ENCODE data around the gene MUC2. TPM values are rescaled to one million over a fixed set of nuclear protein-coding genes. Genes with fewer than 3 reads are reported as not detected.

MUC2 gene
- total RNA-seq (not detected), polyA plus RNA-seq (not detected), total RNA-seq (not detected)

- CTCF ChIA-PET: no interaction called here
- H3K27me3 Mint-ChIP-seq: peaks cover 0 to 10% (median 0%) of the 10 kb centered on the region in 5 donors
- H3K27ac ChIP-seq (ENCODE audit: low read depth, low read length): no peak within 1 kb of the TSS
- peaks cover 0 to 3% (median 0%) of the 10 kb centered on the region in 11 donors for H3K9me3 Mint-ChIP-seq
- no peak within 1 kb of the TSS for H3K4me3 ChIP-seq (ENCODE audit: low read length)
- no peaks in the 10 kb centered on the region for H3K9me3 ChIP-seq (ENCODE audit: control insufficient read depth in 2 of 3, low read length in 3 of 3)
- POLR2A ChIA-PET: no interaction called here
- no peaks in the 10 kb centered on the region for H3K27me3 ChIP-seq (ENCODE audit: control insufficient read depth in 2 of 2, insufficient read depth in 2 of 2, low read length in 2 of 2)
- H3K36me3 ChIP-seq (ENCODE audit: control insufficient read depth in 2 of 3, insufficient read depth in 3 of 3, low read length in 3 of 3): no peaks in the 10 kb centered on the region
- intact Hi-C loops (cut with micrococcal nuclease): no loop called here
- ATAC-seq: no peak
- no peak within 1 kb of the TSS for H3K27ac Mint-ChIP-seq
- H3K4me1 ChIP-seq (ENCODE audit: control insufficient read depth in 2 of 2, insufficient read depth in 2 of 2, low read length in 2 of 2): no peaks in the 10 kb centered on the region
- peak in 2 of 9 donors; percentile 4 to 19 for DNase-seq
- H3K36me3 Mint-ChIP-seq: no peaks in the 10 kb centered on the region
- H3K4me1 Mint-ChIP-seq: no peaks in the 10 kb centered on the region
- H3K4me3 Mint-ChIP-seq: no peak within 1 kb of the TSS
Observed at GRCh38 chr11:1074244-1075221, at the start of gene MUC2. Gene MUC2 (plus strand): TSS chr11:1074874.

DNA sequence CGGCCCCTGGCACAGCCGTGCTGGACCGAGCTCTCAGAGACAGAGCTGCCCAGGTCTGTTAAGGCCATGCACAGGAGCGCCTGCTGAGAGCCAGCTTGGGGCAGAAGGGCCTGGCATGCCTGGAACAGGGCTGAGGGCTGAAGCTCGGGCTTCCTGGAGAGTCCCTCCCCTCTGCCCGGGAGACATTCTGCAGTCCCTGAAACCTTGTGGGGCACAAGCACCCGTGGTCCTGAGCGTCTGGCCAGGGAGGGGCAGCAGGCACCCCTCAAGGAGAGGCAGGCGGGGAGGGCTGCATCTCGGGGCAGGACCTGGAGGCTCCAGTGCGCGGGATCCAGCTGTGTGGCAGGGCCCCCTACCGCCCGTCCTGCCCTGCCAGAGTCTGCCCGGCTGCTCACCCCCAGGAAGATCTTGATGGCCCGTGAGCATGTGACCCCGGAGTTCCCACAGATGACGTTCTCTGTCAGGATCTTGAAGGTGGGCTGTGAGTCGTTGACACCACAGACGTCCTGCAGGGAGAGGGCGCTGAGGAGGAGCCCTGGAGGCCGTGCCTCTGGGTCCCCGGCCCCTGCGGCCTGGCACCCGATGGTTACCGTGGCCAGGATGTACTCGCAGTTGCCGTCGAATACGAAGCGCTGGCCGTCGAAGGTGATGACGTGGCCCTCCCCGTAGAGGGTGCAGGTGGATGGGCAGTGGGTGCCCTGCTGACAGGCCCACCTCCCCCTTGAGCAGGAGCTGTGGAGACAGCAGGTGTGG, 49.1 kb upstream of the MUC2 start:
- ChIA-PET CTCF (no interaction called here), POLR2A (no interaction called here)
- H3K4me3 Mint-ChIP-seq: no peak overlapping the region
- peaks cover 0 to 9% (median 0%) of the 10 kb centered on the region in 11 donors for H3K9me3 Mint-ChIP-seq
- ATAC-seq: no peak
- no peak overlapping the region for H3K27ac Mint-ChIP-seq
- intact Hi-C loops (cut with micrococcal nuclease): no loop called here
- Histone ChIP-seq H3K4me3 (ENCODE audit: low read length) (no peak overlapping the region), H3K27me3 (ENCODE audit: control insufficient read depth in 2 of 2, insufficient read depth in 2 of 2, low read length in 2 of 2) (no peaks in the 10 kb centered on the region), H3K36me3 (ENCODE audit: control insufficient read depth in 2 of 3, insufficient read depth in 3 of 3, low read length in 3 of 3) (no peaks in the 10 kb centered on the region), H3K4me1 (ENCODE audit: control insufficient read depth in 2 of 2, insufficient read depth in 2 of 2, low read length in 2 of 2) (no peaks in the 10 kb centered on the region), H3K27ac (ENCODE audit: low read depth, low read length) (no peak overlapping the region), H3K9me3 (ENCODE audit: control insufficient read depth in 2 of 3, low read length in 3 of 3) (no peaks in the 10 kb centered on the region)
- no peaks in the 10 kb centered on the region for H3K27me3 Mint-ChIP-seq
- H3K36me3 Mint-ChIP-seq: peaks cover 0 to 8% (median 7%) of the 10 kb centered on the region in 5 donors
- no peak for DNase-seq
- H3K4me1 Mint-ChIP-seq: peaks cover 0 to 10% (median 0%) of the 10 kb centered on the region in 7 donors

GRCh38 chr11:1026163-1026450, 48.6 kb upstream of the MUC2 start:
- H3K27ac Mint-ChIP-seq: no peak overlapping the region
- peaks cover 0 to 9% (median 0%) of the 10 kb centered on the region in 11 donors for H3K9me3 Mint-ChIP-seq

GRCh38 chr11:1026641-1027482, 47.8 kb upstream of the MUC2 start:
- Mint-ChIP-seq H3K4me3 (no peak overlapping the region), H3K4me1 (peaks cover 0 to 10% (median 0%) of the 10 kb centered on the region in 7 donors), H3K36me3 (peaks cover 0 to 8% (median 7%) of the 10 kb centered on the region in 5 donors), H3K27ac (no peak overlapping the region), H3K27me3 (no peaks in the 10 kb centered on the region), H3K9me3 (peaks cover 0 to 9% (median 0%) of the 10 kb centered on the region in 11 donors)
- POLR2A ChIA-PET: no interaction called here
- Histone ChIP-seq H3K9me3 (ENCODE audit: control insufficient read depth in 2 of 3, low read length in 3 of 3) (no peaks in the 10 kb centered on the region), H3K36me3 (ENCODE audit: control insufficient read depth in 2 of 3, insufficient read depth in 3 of 3, low read length in 3 of 3) (no peaks in the 10 kb centered on the region), H3K27ac (ENCODE audit: low read depth, low read length) (no peak overlapping the region), H3K4me1 (ENCODE audit: control insufficient read depth in 2 of 2, insufficient read depth in 2 of 2, low read length in 2 of 2) (no peaks in the 10 kb centered on the region), H3K27me3 (ENCODE audit: control insufficient read depth in 2 of 2, insufficient read depth in 2 of 2, low read length in 2 of 2) (no peaks in the 10 kb centered on the region), H3K4me3 (ENCODE audit: low read length) (no peak overlapping the region)
- ATAC-seq (no peak), DNase-seq (no peak)
- intact Hi-C loops (cut with micrococcal nuclease): no loop called here
- CTCF ChIA-PET: no interaction called here

More at GRCh38 chr11:1026163-1026450, 48.6 kb upstream of the MUC2 start:
- POLR2A ChIA-PET: no interaction called here
- intact Hi-C loops (cut with micrococcal nuclease): no loop called here
- H3K4me3 ChIP-seq (ENCODE audit: low read length): no peak overlapping the region
- no peaks in the 10 kb centered on the region for H3K27me3 Mint-ChIP-seq
- no peaks in the 10 kb centered on the region for H3K27me3 ChIP-seq (ENCODE audit: control insufficient read depth in 2 of 2, insufficient read depth in 2 of 2, low read length in 2 of 2)
- H3K27ac ChIP-seq (ENCODE audit: low read depth, low read length): no peak overlapping the region
- H3K36me3 Mint-ChIP-seq: peaks cover 0 to 8% (median 7%) of the 10 kb centered on the region in 5 donors
- no peaks in the 10 kb centered on the region for H3K9me3 ChIP-seq (ENCODE audit: control insufficient read depth in 2 of 3, low read length in 3 of 3)
- no peak overlapping the region for H3K4me3 Mint-ChIP-seq
- DNase-seq (no peak), ATAC-seq (no peak)
- peaks cover 0 to 10% (median 0%) of the 10 kb centered on the region in 7 donors for H3K4me1 Mint-ChIP-seq
- H3K4me1 ChIP-seq (ENCODE audit: control insufficient read depth in 2 of 2, insufficient read depth in 2 of 2, low read length in 2 of 2): no peaks in the 10 kb centered on the region
- CTCF ChIA-PET: no interaction called here
- H3K36me3 ChIP-seq (ENCODE audit: control insufficient read depth in 2 of 3, insufficient read depth in 3 of 3, low read length in 3 of 3): no peaks in the 10 kb centered on the region

- peaks cover 0 to 7% (median 5%) of the 10 kb centered on the region in 5 donors for H3K36me3 Mint-ChIP-seq
- H3K4me1 Mint-ChIP-seq: peaks cover 0 to 6% (median 0%) of the 10 kb centered on the region in 7 donors
- ATAC-seq (no peak), DNase-seq (peak in 1 of 9 donors; percentile 0)
- no peaks in the 10 kb centered on the region for H3K36me3 ChIP-seq (ENCODE audit: control insufficient read depth in 2 of 3, insufficient read depth in 3 of 3, low read length in 3 of 3)
- H3K27ac ChIP-seq (ENCODE audit: low read depth, low read length): no peak overlapping the region
- no peaks in the 10 kb centered on the region for H3K27me3 ChIP-seq (ENCODE audit: control insufficient read depth in 2 of 2, insufficient read depth in 2 of 2, low read length in 2 of 2)
- no peak overlapping the region for H3K4me3 Mint-ChIP-seq
- H3K9me3 ChIP-seq (ENCODE audit: control insufficient read depth in 2 of 3, low read length in 3 of 3): no peaks in the 10 kb centered on the region
- no peak overlapping the region for H3K27ac Mint-ChIP-seq
- CTCF ChIA-PET: no interaction called here
- POLR2A ChIA-PET: no interaction called here
- intact Hi-C loops (cut with micrococcal nuclease): no loop called here
- H3K4me3 ChIP-seq (ENCODE audit: low read length): no peak overlapping the region
- H3K9me3 Mint-ChIP-seq: peaks cover 0 to 10% (median 0%) of the 10 kb centered on the region in 11 donors
- H3K27me3 Mint-ChIP-seq: no peaks in the 10 kb centered on the region
- no peaks in the 10 kb centered on the region for H3K4me1 ChIP-seq (ENCODE audit: control insufficient read depth in 2 of 2, insufficient read depth in 2 of 2, low read length in 2 of 2)
Observed at GRCh38 chr11:1027483-1028290, 47.0 kb upstream of the MUC2 start.

GRCh38 chr11:1028291-1028540, 46.5 kb upstream of the MUC2 start:
- Histone ChIP-seq H3K36me3 (ENCODE audit: control insufficient read depth in 2 of 3, insufficient read depth in 3 of 3, low read length in 3 of 3) (no peaks in the 10 kb centered on the region), H3K9me3 (ENCODE audit: control insufficient read depth in 2 of 3, low read length in 3 of 3) (no peaks in the 10 kb centered on the region), H3K4me3 (ENCODE audit: low read length) (no peak overlapping the region), H3K27ac (ENCODE audit: low read depth, low read length) (no peak overlapping the region), H3K4me1 (ENCODE audit: control insufficient read depth in 2 of 2, insufficient read depth in 2 of 2, low read length in 2 of 2) (no peaks in the 10 kb centered on the region), H3K27me3 (ENCODE audit: control insufficient read depth in 2 of 2, insufficient read depth in 2 of 2, low read length in 2 of 2) (no peaks in the 10 kb centered on the region)
- POLR2A ChIA-PET: no interaction called here
- no peaks in the 10 kb centered on the region for H3K27me3 Mint-ChIP-seq
- ATAC-seq: no peak
- H3K9me3 Mint-ChIP-seq: peaks cover 0 to 6% (median 0%) of the 10 kb centered on the region in 11 donors
- H3K4me3 Mint-ChIP-seq: no peak overlapping the region
- CTCF ChIA-PET: no interaction called here
- peaks cover 0 to 2% (median under 1%) of the 10 kb centered on the region in 5 donors for H3K36me3 Mint-ChIP-seq
- H3K27ac Mint-ChIP-seq: no peak overlapping the region
- peaks cover 0 to under 1% (median 0%) of the 10 kb centered on the region in 7 donors for H3K4me1 Mint-ChIP-seq
- intact Hi-C loops (cut with micrococcal nuclease): no loop called here
- no peak for DNase-seq
